Measurements from ENCODE around the gene LACTB.
A peak's percentile ranks its signal among the peaks of the same experiment; 100 is the strongest.

The LACTB gene

DNA sequence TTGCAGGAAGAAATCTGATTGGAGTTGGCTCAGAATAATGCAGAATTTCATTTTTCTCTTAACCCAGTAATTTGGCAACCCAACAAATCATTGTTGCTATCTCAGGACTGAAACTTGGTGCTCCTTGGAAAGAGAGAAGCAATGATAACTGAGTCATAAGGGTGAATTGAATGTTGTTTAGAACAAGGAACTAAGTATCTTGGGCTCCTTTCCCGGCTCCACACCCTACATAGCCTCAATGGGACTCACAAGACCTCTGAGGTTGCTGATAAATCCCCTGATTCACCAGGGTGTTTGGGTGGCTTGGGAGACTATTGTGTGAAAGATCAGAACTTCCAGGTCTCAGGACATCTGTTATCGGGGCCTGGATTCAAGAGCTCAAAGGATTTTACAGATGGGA, 60.0 kb downstream of the LACTB start:
- no peak for DNase-seq

DNA sequence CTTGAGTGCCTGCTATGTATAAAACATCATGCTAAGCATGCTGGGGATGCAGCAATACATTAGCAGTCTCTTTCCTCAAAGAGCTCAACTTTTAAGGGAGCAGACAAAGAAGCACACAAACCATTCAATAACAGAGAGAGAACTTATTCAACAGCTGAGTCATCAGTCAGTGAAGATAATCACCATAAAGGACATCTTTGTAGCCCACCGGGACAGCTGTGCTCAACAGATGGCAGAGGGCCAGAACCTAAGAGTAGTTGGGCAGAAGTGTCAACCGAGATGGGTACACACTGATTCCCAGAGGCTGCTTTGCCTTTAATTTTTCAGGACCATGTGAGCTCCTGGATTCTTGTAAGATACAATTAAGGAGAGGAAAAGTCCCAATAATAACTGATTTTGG, 63.5 kb downstream of the LACTB start:
- no peak for DNase-seq

DNA sequence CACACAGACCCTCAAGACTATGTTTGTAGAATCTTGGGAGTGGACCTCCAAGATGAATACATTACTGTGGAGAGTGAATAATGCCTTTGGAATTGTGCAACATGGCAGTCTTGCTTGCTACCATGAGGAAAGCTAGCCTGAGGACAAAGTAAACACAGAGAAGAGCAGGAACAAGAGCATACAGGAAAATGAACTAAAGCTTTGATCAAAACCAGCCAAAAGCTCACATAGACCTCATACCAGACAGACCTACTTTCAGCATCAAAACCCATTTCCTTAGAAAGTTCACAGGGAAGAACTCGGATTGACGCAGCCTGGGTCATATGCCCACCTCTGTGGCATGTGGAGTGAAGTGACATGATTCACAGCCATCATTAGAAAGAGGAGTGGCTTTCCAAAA, 64.4 kb downstream of the LACTB start:
- DNase-seq: peak; percentile 70

DNA sequence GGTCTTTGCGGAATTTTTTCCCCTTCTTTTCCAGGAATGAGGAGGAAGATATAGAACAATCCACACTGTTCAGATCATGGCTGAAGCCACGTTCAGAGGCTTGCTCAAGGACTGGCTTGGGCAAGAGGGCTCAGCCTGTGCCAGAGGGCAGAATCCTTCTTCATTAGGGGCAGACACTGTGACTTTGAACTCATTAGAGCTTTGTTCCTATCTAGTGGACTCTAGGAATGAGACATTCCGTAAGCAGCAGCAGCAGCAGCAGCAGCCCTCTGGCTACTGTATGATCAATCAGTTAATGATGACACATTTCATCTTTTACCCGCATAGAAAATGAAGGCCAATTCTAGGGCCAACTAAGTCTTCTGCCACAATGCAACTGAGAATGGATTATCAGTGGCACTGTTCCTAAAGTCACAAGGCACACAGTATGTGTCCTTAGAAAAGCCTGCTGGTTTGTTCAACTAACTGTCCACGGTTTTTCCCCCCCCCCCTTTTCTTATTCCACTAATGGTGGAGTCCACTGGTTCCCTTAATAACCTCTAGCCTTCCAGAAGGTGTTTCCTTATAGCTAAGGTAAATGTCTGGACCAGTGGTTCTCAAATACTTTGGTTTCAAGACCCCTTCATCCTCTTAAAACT, 66.0 kb downstream of the LACTB start:
- no peak for DNase-seq

DNA sequence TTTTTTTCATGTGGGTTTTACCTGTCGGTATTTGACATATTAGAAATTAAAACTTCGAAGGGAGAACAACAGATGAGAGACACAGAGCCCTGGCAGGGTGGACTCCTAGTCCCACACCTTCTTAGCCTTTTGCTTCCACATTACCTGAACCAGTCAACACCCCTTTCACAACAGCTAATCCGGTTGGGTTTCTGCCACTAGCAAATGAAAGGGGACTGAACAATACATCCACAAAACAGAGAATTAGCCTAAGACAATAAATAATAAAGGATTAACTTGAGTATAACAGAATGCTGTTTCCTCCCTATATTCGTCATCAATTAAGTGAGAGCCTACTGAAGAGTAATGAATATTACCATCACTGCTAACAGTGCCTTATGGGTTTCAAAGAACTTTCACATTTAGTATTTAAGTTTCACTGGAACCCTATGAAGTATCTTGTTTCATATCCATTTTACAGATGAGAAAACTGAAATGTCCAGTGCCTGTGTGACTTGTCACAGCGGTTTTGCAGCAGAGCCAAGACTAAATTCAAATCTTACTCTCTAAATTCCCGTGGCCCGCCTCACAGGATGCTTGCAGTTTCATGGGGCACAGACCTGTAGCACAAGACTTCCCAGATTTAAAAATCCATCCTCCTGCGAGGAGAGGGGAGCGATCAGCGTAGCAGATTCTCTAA, 66.7 kb downstream of the LACTB start:
- no peak for DNase-seq

DNA sequence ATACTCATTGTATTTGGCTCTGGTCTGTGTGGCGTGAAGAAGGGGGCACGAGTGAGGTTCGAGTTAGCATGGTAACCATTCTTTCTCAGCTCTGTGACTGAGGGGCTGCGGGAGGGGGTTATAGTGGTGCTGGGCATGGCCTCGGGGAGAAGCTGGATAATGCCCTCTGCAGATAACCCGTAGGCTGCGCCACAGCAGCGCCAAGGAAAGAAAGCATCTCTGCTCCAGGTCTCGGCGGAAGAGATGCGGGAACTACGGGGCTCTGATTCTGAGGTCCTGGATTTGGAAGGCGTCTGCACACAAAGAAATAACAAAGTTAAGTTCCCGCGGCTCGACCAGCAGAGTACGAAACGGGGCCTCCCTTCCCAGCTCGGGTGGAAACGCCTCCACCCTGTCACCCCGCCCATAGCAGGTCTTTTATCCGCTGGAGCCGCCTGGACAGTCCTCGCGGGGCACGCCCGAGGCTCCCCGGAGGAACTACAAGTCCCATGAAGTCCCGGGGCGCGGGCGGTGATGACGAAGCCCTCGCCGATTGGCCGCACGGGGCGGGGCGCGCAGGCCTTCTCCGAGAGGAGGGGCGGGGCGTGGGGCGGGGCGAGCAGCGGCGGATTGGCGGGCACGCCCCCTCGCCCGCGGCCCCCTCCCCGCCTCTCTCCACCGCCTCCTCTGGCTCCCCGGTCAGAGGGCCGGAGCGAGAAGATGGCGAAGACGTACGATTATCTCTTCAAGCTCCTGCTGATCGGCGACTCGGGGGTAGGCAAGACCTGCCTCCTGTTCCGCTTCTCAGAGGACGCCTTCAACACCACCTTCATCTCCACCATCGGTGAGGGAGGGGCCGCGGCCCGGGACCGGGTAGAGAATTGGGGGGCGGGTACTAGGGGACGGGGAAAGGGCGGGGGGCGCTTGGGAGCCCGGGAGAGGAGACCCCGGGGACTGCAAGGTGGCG, 67.5 kb downstream of the LACTB start, which contains the start of gene RAB8B:
Gene RAB8B (plus strand): TSS at position 681 of the 946 bp plus-strand sequence. CDS start 19 bp downstream, at position 700.
- DNase-seq: peak; percentile 97

DNA sequence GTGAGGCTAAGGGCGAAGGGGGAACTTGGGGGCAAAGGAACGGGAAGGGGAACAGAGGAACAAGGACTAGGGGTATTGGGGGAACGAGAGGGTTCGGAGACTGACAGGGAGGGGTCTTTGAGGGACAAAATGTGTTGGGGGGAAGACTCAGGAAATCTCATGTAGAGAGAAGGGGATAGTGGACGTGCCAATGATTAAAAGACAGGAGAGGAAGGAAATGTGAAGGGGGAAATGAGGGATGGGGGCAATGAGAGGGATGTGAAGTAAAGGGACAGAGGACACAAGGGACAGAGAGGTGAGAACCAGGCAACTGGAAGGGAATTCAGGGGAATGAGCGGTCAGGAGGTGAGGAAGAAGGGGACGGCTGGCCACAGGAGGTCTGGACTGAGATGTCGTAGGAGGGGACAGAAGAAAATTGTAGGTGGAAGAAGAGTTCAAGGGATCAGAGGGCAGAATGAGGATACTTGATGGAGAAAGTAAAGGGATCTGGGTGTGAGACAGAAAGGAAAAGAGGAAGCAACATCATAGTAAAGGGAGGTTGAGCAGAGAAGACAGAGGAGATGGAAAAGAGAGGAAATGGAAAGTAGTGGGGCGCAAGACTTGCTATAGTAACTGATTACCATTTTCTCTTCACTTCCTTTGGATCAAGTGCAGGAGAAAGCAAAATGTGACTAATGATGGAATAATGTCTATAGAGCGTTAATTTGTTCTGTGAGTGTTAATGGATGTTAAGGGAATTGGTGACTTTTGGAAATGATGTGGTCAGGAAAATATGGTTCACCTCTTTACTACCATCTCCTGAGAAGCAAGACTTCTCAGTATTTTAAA, 68.5 kb downstream of the LACTB start:
- peak; percentile 43 for DNase-seq

DNA sequence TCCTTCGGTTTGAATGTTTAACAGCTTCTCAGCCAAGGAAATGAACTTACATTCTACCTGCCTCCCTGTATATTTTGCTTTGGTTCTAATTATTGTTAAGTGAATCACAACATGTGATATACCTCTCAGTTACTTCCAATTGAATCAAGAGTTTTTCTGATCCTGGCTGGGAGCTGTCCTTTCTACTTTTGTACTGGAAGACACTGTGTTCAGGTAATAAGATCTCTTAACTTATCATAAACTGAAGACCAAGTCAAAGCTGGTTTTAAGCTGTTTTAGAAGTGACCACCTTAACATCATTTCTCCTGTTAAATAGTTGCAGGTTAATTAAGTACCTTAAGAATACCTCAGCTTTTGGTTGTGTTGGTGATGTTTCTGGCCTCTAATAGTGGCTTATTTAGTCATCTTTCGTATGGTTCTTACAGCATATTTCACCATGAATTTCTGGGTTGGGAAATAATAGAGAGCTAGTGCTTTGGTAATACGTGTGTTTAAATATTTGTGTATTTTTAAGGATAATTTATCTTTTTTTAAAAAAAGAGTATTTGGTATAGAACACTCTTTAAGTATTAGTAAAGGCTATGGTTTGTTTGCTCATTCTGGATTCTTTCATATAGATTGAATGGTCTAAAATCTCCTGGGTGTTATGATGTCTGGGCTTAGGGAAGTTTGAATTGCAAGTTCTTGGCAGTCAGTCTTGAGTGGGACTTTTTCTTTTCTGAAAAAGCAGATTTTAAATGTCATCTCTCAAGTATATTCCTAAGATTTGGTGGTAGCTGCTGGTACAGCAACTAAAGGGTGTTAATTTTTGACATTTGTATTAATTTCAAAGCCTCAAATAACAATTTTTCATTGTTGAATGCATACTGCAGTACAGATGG, 69.3 kb downstream of the LACTB start:
- no peak for DNase-seq
